GM21360 (cell line): ENCODE measurements around the gene DNAH5.
"Not testable (repeated sequence)": the region's sequence is repeated elsewhere in the genome, so short reads cannot be mapped to it uniquely, and the experiment has no call there.

Source experiments
- ATAC-seq: cut with Tn5 transposase; IDR thresholded peaks from one replicate; pipeline ENCODE4 v1.9.1; 2021; ENCODE audit warnings: mild to moderate bottlenecking, moderate library complexity; ENCODE audit not compliant: unreplicated experiment

DNAH5 gene, protein sequence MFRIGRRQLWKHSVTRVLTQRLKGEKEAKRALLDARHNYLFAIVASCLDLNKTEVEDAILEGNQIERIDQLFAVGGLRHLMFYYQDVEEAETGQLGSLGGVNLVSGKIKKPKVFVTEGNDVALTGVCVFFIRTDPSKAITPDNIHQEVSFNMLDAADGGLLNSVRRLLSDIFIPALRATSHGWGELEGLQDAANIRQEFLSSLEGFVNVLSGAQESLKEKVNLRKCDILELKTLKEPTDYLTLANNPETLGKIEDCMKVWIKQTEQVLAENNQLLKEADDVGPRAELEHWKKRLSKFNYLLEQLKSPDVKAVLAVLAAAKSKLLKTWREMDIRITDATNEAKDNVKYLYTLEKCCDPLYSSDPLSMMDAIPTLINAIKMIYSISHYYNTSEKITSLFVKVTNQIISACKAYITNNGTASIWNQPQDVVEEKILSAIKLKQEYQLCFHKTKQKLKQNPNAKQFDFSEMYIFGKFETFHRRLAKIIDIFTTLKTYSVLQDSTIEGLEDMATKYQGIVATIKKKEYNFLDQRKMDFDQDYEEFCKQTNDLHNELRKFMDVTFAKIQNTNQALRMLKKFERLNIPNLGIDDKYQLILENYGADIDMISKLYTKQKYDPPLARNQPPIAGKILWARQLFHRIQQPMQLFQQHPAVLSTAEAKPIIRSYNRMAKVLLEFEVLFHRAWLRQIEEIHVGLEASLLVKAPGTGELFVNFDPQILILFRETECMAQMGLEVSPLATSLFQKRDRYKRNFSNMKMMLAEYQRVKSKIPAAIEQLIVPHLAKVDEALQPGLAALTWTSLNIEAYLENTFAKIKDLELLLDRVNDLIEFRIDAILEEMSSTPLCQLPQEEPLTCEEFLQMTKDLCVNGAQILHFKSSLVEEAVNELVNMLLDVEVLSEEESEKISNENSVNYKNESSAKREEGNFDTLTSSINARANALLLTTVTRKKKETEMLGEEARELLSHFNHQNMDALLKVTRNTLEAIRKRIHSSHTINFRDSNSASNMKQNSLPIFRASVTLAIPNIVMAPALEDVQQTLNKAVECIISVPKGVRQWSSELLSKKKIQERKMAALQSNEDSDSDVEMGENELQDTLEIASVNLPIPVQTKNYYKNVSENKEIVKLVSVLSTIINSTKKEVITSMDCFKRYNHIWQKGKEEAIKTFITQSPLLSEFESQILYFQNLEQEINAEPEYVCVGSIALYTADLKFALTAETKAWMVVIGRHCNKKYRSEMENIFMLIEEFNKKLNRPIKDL (N-terminal part only)

GRCh38 chr5:13944560-13945199 lies at the start of gene DNAH5:
DNAH5 (minus strand) TSS chr5:13944688; CDS start chr5:13944438, 250 bp downstream.
- ATAC-seq = no peak

GRCh38 chr5:13993926-13994325 lies 49.4 kb upstream of the DNAH5 start:
- ATAC-seq = no peak

DNA sequence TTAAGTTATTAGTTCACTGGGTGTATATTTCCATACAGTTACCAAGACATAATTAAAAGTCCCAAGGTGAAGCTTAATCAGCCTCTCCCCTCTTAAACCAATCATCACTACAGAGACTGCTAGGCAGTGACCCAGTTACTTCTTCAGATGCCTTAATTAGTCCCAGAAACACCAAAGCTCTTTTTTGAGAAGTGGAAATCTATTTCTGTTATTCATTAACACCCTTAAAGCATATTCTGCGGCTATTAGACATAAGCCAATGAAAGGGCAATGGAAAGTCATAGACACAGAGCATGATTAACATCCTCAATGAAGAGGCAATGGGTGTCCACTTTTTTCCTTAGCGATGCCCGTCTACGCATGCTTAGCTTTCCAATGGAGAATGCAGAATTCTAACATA lies 48.3 kb upstream of the DNAH5 start:
- no peak for ATAC-seq

- no peak for ATAC-seq
These were observed 46.9 kb upstream of the DNAH5 start for GRCh38 chr5:13991365-13991764.

DNA sequence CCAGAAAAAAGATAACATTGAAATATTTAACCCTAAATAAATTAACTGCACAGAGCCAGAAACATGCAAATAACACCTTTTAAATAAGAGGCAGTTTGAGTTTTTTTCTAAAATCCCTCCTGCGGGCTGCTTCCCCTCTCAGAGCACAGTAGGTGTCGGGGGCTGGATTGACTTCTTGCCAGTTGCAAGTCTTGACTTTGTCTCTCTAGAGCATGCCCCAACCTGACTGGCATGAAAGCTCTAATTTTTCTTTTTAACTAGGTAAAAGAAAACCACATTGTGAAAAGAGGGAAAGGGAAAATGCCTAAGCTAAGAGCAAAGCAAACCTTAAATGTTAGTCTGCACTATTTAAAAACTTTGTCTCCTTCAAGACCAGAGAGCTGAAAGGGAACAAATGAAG lies 46.4 kb upstream of the DNAH5 start:
- no peak for ATAC-seq

- no peak for ATAC-seq
These were observed 45.3 kb upstream of the DNAH5 start for GRCh38 chr5:13989832-13990231.

DNA sequence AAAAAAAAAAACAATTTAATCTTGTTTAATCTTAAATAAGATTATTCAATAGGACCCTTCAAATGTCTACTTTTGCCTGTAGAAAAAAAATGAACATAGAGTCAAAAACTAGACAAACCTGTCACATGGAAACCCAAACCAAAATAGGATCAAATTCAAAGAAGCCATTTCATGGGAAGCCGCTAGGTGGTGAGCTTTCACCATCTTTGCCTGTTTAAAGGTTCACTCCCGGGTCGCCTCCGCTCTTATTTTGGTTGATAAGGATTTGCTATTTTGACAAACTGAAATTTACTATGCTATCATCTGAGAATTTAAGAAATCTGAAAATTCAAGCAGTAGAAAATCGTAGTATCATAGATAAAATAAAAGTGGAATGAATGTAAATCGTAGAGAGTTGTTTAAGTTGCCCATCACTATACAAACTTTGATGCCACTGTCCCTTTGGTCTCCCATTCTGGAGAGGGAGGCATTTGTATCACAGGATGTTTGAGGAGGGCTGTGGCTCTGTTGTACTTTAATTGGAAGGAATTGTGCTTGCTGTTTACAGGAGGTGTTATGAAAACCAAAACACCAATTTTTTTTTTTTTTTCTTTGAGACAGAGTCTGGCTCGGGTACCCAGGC lies 43.5 kb upstream of the DNAH5 start:
- ATAC-seq = peak; percentile 68

DNA sequence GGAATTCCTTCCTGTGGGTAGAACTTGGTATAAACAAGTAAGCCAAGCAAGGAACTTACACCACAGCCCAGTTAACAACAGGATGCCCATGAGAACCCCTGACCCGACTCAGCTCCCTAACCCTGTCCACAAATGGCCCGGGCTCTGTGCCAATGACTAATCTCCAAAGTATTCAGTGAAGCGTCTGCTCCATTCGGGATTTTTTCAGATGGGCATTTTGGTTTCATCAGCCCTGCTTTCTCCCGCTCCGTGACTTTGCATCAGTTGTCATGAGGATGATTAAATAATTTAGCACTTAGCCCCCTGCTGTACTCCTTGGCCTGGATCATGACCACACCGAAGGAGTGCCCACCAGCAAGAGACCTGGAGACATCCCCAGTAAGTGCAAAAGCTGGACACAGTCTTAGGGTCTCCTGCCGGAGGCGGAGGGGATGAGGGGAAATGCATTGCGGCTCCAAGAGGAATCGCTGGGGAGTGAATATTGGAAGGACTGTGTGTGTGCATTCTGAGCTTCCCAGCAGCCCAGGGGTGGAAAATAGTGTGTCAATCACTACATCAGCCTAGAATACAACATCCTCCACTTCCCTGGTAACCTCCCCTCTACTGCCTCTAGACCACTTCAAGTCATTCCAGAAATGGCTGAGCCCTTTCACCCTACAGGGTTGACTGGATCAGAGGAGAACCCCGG lies 41.4 kb upstream of the DNAH5 start:
- no peak for ATAC-seq

GRCh38 chr5:13984888-13985287 lies 40.4 kb upstream of the DNAH5 start:
- not testable (repeated sequence) for ATAC-seq

- ATAC-seq = no peak
These were observed 32.7 kb upstream of the DNAH5 start for GRCh38 chr5:13976867-13977830.

DNA sequence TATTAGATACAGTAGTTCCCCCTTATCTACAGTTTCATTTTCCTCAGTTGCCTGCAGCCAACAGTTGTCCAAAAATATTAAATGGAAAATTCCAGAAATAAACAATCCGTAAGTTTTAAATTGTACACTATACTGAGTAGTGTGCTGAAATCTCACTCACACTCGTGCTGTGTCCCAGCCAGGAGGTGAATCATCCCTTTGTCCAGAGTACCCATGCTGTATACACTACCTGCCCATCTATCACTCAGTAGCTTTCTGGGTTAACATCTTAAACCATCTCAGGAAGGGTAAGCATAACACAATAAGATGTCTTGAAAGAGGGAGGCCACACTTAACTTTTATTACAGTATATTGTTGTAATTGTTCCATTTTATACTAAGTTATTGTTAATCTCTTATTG lies 31.7 kb upstream of the DNAH5 start:
- no peak for ATAC-seq

DNA sequence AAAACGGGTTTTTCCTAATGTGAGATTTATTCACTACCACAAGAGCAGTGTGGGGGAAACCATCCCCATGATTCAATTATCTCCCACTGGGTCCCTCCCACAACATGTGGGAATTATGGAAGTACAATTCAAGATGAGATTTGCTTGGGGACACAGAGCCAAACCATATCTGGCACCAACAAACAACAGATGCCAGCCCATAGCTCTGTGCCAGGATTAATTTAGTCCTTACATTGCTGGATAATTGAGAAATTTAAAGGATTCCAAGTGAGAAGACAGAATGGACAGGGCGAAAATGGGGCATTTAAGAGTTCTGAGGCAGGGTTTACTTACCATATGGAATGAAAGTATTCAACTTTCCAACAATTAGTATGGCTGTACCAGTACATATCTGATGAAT lies 30.8 kb upstream of the DNAH5 start:
- ATAC-seq = no peak

- no peak for ATAC-seq
These were observed 29.2 kb upstream of the DNAH5 start for GRCh38 chr5:13973724-13974123.

DNA sequence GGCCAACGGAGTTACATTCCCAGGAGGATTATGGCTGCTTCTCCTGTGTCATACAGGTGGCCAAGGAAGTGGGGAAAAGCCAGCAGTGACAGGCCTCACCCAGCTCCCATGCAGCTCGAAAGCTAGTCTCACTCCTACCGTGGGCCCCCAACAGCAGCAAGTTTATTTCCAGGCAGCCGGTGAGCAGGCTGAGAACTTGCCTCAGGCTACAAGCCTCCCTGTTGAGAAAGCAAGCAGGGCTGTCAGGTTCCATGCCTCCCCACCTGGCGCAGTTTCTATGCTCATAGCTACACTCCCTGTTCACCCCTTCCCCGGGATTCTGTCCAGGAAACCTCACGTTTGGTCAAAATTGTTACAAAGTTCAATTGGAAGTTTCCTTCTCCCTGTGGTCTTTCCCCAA lies 27.5 kb upstream of the DNAH5 start:
- ATAC-seq = no peak

DNA sequence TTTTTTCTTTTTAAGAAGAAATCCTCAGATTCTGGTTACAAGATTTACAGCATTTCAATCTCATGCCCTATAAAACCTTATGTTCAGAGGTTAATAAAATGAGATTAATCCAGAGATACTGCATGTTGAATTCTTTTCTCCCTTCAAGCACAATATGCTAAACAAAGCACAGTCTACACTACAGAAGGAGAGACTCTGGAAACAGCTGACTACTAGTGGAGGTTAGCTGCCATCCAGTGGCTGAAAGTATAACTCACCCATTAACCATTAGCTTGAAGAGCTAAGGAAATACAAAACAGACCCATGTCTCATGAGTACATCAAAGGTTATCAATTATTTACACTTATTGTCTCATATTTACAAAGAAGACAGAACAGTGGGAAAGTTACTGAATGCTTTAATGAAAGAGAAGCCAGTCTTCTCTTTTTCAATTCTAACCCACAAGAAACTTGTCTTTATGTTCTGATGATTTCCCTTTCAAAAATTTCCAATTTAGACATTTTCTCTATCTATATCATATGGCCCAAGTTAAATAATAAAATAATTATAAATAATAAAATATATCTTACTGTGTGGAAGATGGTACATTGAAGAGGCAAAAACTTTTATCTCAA lies 12.7 kb upstream of the DNAH5 start:
- peak; percentile 98 for ATAC-seq

GRCh38 chr5:13956471-13956870 lies 12.0 kb upstream of the DNAH5 start:
- no peak for ATAC-seq

- ATAC-seq = no peak
These were observed 11.4 kb upstream of the DNAH5 start for GRCh38 chr5:13955896-13956295.

DNA sequence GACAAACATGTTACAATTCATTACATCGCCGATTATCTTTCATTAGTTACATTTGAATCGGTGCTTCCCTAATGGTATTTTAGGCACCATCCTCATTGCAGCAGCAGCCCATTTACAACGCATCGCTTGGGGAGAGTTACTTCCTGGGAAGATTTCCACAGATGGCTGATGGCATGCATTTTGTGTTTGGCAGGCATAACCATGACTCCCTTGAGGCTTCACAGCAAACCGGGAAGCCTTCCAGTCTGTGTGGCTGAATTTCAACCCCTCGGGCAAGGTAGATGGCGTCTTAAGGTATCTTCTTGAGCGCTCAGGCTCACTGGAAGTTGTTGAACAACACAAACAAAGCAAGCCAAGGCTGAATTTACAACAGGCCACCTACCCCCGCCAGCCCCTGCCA lies 1.6 kb upstream of the DNAH5 start:
- no peak for ATAC-seq
